Measurements from ENCODE around the gene EQTN.
A peak's percentile ranks its signal among the peaks of the same experiment; 100 is the strongest.
"Not testable (repeated sequence)": the region's sequence is repeated elsewhere in the genome, so short reads cannot be mapped to it uniquely, and the experiment has no call there.

EQTN gene

DNA sequence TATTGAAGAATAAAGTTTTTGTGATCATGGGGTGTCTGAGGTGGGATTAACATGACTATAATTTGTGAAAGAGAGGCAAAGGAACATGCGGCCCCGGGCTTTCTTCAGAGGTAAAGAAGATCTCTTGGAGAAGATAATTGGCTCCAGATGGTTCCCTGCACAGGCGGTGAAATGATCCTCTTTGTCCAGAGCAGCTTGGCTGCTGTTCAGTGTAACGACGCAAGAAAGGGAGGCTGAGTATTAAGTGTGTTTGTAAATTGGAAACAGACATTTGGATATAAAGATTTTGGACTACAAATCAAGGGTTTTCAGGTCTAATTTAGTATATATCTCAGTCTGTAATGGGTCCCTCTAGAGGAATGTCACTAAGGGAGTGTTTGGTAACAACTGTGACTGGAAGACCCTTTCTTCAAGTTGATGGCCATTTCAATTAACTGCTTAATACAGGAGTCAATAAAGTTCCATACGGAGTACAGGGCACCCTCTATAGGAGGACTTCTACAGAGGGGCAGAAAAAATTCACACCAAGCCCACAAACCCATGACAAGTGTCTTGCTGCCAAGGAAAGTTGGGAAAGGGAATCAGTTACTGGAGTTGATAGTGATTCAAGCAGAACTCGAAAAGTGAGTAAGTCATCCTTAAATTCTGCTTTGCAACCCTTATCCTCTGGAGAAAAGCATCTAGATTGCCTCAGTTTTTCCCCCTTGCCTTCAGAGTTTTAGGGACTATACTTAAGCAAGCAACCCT lies 4.1 kb downstream of the EQTN start:
- DNase-seq (ENCODE audit: low read depth), result peak; percentile 84

- DNase-seq (ENCODE audit: low read depth), result no peak
Observed at GRCh38 chr9:27291292-27291691, 5.7 kb downstream of the EQTN start.

DNA sequence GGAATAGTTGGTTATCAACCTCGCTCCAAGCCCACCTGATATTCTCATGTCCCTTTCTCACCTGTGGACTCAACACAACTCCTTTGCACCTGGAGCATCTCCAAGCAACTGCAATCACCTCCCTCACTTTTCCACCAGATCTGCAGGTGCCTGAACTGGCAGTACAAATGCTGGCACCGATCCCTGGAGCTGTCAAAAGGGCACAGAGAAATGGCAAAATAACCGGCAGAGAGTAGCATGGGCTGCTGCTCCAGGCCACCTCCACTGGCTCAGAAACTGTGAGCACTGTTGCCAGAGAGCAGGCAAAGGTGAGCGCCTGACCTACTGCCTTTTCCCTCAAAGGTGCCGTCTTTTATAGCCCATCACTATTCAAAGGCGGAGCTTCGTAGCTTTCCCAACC lies 14.7 kb downstream of the EQTN start:
- DNase-seq (ENCODE audit: low read depth), result no peak

GRCh38 chr9:27280860-27281259 lies 16.1 kb downstream of the EQTN start:
- no peak for DNase-seq (ENCODE audit: low read depth)

- no peak for DNase-seq (ENCODE audit: low read depth)
Observed at GRCh38 chr9:27280249-27280648, 16.7 kb downstream of the EQTN start.

DNA sequence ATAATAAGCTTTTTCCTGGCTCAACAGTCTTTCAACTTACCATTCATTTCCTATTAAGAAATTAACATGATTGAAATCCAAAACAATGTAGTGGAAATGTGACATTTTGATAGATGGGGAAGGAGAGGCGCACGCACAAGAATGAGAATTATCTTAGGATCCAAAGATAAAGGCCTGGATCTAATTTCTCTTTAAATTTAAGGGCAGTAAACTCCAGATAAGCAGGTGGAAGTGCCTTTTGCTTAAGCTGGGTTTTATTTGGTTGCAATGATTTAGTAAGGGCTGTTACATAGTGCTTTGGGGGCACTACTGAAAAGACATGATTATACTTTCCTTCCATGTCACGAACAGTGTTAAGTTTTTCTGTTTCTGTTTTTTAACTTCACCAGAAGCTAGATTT lies 17.3 kb downstream of the EQTN start:
- DNase-seq (ENCODE audit: low read depth), result no peak

DNA sequence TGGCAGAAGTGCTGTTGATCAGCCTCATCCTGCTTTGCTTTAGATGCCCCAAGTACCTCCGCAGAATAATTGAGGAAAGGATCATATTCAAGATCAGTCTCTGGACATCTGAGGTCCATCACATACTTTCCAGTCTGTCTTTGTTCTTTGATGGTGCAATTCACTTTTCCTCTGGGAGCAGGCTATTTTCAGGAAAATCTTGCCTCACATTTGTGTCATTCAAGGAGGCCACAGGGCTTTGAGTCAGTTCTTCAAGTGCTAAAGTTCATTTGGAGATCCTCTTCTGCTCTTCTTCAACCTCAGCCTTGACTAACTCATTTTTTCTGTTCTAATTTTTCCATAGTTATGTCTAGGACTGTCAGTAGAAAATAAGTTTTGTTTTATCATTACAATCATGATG lies 18.6 kb downstream of the EQTN start:
- peak; percentile 27 for DNase-seq (ENCODE audit: low read depth)

- peak; percentile 27 for DNase-seq (ENCODE audit: low read depth)
Observed at GRCh38 chr9:27276193-27277030, 20.5 kb downstream of the EQTN start.

DNA sequence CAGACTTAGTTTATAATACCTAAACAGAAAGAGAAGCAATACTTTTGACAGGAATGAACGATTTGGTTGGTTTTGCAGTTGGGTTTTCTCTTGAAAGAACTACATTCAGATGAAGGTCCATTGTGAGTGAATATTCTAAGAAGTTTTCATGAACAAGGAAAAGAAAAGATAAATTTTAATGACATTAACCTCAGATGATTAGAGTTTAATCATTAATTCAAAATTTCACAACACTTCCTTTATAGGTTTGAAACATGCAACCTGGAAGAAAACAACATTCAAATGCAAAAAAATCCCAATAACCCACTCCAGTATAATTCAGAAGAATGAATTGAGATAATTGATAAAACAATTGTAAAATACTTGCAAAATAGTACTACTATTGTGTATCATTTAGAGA lies 23.8 kb downstream of the EQTN start:
- no peak for DNase-seq (ENCODE audit: low read depth)

DNA sequence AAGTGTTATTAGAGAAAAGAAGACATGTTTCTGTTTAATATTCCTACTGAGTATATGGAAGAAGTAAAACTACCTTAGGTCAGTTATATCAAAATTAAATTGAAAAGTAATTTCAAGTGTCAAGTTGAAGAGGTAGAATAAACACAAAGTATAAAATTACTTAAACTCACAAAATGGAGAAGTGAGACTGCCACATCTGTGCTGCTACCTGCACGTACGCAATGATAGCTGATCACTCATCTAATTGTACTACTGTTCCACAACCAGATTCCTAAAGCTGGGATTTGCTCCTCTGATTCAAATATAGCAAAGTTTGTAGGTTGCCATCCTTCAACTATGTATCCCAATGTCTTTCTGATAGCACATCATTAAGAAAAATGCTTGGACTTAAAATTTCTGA lies 24.8 kb downstream of the EQTN start:
- DNase-seq (ENCODE audit: low read depth), result no peak

- no peak for DNase-seq (ENCODE audit: low read depth)
Observed at GRCh38 chr9:27261517-27262211, 35.3 kb downstream of the EQTN start.

DNA sequence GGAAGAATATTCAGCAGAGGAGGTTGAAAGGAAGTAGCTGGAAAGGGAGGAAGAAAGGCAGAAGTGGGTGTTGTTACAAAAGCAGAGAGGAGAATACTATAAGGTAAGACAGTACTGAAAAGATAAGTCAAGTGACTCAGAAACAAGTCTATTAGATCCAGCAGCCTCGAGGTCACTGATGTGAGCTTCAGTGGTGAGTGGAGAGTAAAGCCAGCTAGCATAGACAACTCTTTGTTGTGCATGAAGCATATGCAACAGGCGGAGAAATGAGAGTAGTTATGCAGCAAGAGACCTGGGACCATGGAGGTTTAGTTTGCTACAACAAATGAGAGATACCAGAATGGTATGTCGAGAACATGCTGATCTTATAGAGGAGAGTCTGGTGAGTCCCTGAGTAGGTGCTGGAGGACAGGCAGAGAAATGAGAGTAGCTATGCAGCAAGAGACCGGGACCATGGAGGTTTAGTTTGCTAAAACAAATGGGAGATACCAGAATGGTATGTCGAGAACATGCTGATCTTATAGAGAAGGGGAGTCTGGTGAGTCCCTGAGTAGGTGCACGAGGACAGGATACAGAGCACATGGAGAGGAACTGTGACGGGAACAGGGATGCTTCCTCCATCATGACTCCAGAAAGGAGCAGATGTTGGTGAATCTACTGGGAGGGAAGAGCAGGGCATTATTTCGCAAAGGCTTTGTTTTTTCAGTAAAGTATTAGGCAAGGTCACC lies 36.0 kb downstream of the EQTN start:
- DNase-seq (ENCODE audit: low read depth), result no peak

DNA sequence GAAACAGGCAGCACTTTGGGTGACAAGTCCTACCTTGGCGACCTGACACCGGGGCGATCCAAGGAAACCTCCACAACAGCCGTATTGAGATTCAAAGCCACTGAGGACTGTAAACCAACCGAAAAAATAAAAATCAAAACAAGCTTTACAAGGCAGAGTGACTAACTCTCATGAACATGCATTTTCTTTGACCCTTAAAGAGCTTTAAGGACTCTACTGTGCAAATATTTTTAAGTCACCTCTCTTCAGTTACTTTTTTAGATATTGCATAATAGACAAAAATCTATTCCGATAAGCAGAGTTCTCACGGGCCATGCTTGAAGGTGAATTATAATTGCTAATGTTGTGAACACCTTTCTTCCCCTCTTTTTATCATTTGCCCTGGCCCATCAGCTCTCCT lies 38.3 kb downstream of the EQTN start:
- DNase-seq (ENCODE audit: low read depth), result no peak

GRCh38 chr9:27248702-27249101 lies 48.2 kb downstream of the EQTN start:
- no peak for DNase-seq (ENCODE audit: low read depth)

GRCh38 chr9:27247756-27248155 lies 49.2 kb downstream of the EQTN start:
- peak; percentile 7 for DNase-seq (ENCODE audit: low read depth)

GRCh38 chr9:27239648-27240047 lies 57.3 kb downstream of the EQTN start:
- not testable (repeated sequence) for DNase-seq (ENCODE audit: low read depth)
